Adrenal gland (tissue), 5 donors: Measurements from ENCODE around the gene LIMS2.

ENCODE experiments used
- POLR2A ChIP-seq, 2 donors: fragments of 450-650 bp; IDR thresholded peaks; one replicate each; pipeline ENCODE4 v1.6.1; 2017; ENCODE audit warnings: antibody characterized with exemption in 2 of 2, mild to moderate bottlenecking in 2 of 2, moderate library complexity in 1 of 2
- TF ChIP-seq, protein P1 (sequence below), 6 experiments: fragments of 450-650 bp in 4 of 6; fragments of 200-600 bp in 2 of 6; sonication (generic) in 1 of 6; IDR thresholded peaks; 1 replicate in 5 of 6; 2 replicates in 1 of 6; pipeline versions ENCODE4 v1.5.1 to v1.8.0; 2016 to 2021; ENCODE audit warnings: antibody characterized with exemption in 6 of 6, mild to moderate bottlenecking in 2 of 6, moderate library complexity in 1 of 6
- donor health status: DM: no; HTN: no; CAD: no.

- TF ChIP-seq, protein P1, sequence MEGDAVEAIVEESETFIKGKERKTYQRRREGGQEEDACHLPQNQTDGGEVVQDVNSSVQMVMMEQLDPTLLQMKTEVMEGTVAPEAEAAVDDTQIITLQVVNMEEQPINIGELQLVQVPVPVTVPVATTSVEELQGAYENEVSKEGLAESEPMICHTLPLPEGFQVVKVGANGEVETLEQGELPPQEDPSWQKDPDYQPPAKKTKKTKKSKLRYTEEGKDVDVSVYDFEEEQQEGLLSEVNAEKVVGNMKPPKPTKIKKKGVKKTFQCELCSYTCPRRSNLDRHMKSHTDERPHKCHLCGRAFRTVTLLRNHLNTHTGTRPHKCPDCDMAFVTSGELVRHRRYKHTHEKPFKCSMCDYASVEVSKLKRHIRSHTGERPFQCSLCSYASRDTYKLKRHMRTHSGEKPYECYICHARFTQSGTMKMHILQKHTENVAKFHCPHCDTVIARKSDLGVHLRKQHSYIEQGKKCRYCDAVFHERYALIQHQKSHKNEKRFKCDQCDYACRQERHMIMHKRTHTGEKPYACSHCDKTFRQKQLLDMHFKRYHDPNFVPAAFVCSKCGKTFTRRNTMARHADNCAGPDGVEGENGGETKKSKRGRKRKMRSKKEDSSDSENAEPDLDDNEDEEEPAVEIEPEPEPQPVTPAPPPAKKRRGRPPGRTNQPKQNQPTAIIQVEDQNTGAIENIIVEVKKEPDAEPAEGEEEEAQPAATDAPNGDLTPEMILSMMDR (IDR thresholded peaks at IDR 0.05), result no peak
- TF ChIP-seq POLR2A (IDR thresholded peaks at IDR 0.05), result no peak
These were observed 36.8 kb downstream of the LIMS2 start for GRCh38 chr2:127638361-127639110.
